K562 (cell line): ENCODE results near the gene TBXAS1. TPM values are rescaled to one million over a fixed set of nuclear protein-coding genes. Genes with fewer than 3 reads are reported as not detected.

Experiments used
- ARID1B ChIP-seq: fragments of 450-650 bp; IDR thresholded peaks from 2 replicates; pipeline ENCODE4 v1.6.1; 2016; ENCODE audit warnings: antibody characterized with exemption, mild to moderate bottlenecking, inconsistent platforms
- CBFA2T3 ChIP-seq: fragments of 450-650 bp; IDR thresholded peaks from 2 replicates; pipeline ENCODE4 v1.6.1; 2017
- CBX2 ChIP-seq: fragments of 200-600 bp; sonication (generic); IDR thresholded peaks from one replicate; pipeline ENCODE4 v1.6.1; 2012; ENCODE audit warnings: mild to moderate bottlenecking, low read length, inconsistent platforms; ENCODE audit not compliant: insufficient read depth, poor library complexity, severe bottlenecking
- DPF2 ChIP-seq: fragments of 450-650 bp; IDR thresholded peaks from 2 replicates; pipeline ENCODE4 v1.6.1; 2016
- ELF4 ChIP-seq: fragments of 450-650 bp; formaldehyde crosslinking; IDR thresholded peaks from 2 replicates; pipeline ENCODE4 v1.4.0; 2022; ENCODE audit warnings: missing genetic modification characterization
- ESRRA ChIP-seq: fragments of 450-650 bp; IDR thresholded peaks from 2 replicates; pipeline ENCODE4 v1.6.1; 2014; ENCODE audit warnings: low read depth, mild to moderate bottlenecking, moderate library complexity, borderline replicate concordance
- EWSR1 ChIP-seq: fragments of 450-650 bp; IDR thresholded peaks from 2 replicates; pipeline ENCODE4 v1.6.1; 2018; ENCODE audit warnings: borderline replicate concordance, mild to moderate bottlenecking, low read depth, moderate library complexity; ENCODE audit not compliant: partially characterized antibody
- FOXP4 ChIP-seq: sonication (generic); formaldehyde crosslinking; IDR thresholded peaks from 2 replicates; pipeline ENCODE4 v1.8.0; 2022; ENCODE audit warnings: mild to moderate bottlenecking, missing genetic modification reagents, borderline replicate concordance
- FUS ChIP-seq: fragments of 200-400 bp; formaldehyde crosslinking; optimal IDR thresholded peaks from 2 replicates; pipeline ENCODE3; 2017; ENCODE audit warnings: low read depth, low read length
- GTF2A2 ChIP-seq: IDR thresholded peaks from 2 replicates; pipeline ENCODE4 v1.6.1; 2016; ENCODE audit warnings: mild to moderate bottlenecking, missing genetic modification characterization, missing compliant biosample characterization
- HDAC2 ChIP-seq: fragments of 450-650 bp; IDR thresholded peaks from 2 replicates; pipeline ENCODE4 v1.6.1; 2016; ENCODE audit warnings: mild to moderate bottlenecking
- HDAC8 ChIP-seq: fragments of 450-650 bp; IDR thresholded peaks from 2 replicates; pipeline ENCODE4 v1.6.1; 2016; ENCODE audit warnings: mild to moderate bottlenecking, missing genetic modification characterization, moderate library complexity, missing compliant biosample characterization
- ILF3 ChIP-seq: fragments of 450-650 bp; IDR thresholded peaks from 2 replicates; pipeline ENCODE4 v1.6.1; 2018; ENCODE audit warnings: antibody characterized with exemption, mild to moderate bottlenecking, moderate library complexity, borderline replicate concordance
- IRF2 ChIP-seq: sonication (generic); formaldehyde crosslinking; IDR thresholded peaks from 2 replicates; pipeline ENCODE4 v1.8.1; 2022; ENCODE audit warnings: mild to moderate bottlenecking, missing genetic modification reagents
- MXI1 ChIP-seq: IDR thresholded peaks from 2 replicates; pipeline ENCODE4 v1.6.1; 2011; ENCODE audit warnings: low read depth, mild to moderate bottlenecking, improper control_type of control experiment, low read length
- PHF20 ChIP-seq: fragments of 450-650 bp; IDR thresholded peaks from 2 replicates; pipeline ENCODE4 v1.6.1; 2018; ENCODE audit not compliant: partially characterized antibody
- PHF8 ChIP-seq: fragments of 200-600 bp; sonication (generic); IDR thresholded peaks from 2 replicates; pipeline ENCODE4 v1.6.1; 2012; ENCODE audit warnings: mixed run types, mild to moderate bottlenecking, inconsistent platforms, low read length, moderate library complexity, borderline replicate concordance
- RBM39 ChIP-seq: fragments of 200-400 bp; formaldehyde crosslinking; optimal IDR thresholded peaks from 2 replicates; pipeline ENCODE3; 2018; ENCODE audit warnings: low read depth, low read length
- SAFB ChIP-seq: fragments of 200-400 bp; formaldehyde crosslinking; IDR thresholded peaks from 2 replicates; pipeline ENCODE4 v1.6.1; 2017; ENCODE audit warnings: low read depth, low read length, borderline replicate concordance
- SREBF1 ChIP-seq: fragments of 150-350 bp; IDR thresholded peaks from 2 replicates; pipeline ENCODE4 v1.6.1; 2014; ENCODE audit warnings: antibody characterized with exemption, low read depth, low read length, borderline replicate concordance
- U2AF2 ChIP-seq: fragments of 200-400 bp; formaldehyde crosslinking; optimal IDR thresholded peaks from 2 replicates; pipeline ENCODE3; 2017; ENCODE audit warnings: low read depth, mild to moderate bottlenecking, low read length
- XRCC3 ChIP-seq: fragments of 450-650 bp; IDR thresholded peaks from 2 replicates; pipeline ENCODE4 v1.6.1; 2017; ENCODE audit warnings: mild to moderate bottlenecking, moderate library complexity
- ZFP36 ChIP-seq: fragments of 150-350 bp; IDR thresholded peaks from 2 replicates; pipeline ENCODE4 v1.6.1; 2018; ENCODE audit warnings: low read length, low read depth; ENCODE audit not compliant: partially characterized antibody
- ZFX ChIP-seq: sonication (generic); formaldehyde crosslinking; IDR thresholded peaks from 2 replicates; pipeline ENCODE4 v1.8.0; 2022; ENCODE audit warnings: mild to moderate bottlenecking, missing genetic modification reagents, moderate library complexity
- ZNF212 ChIP-seq: fragments of 450-650 bp; formaldehyde crosslinking; IDR thresholded peaks from 2 replicates; pipeline ENCODE4 v1.4.0; 2020; ENCODE audit warnings: mild to moderate bottlenecking
- ZNF224 ChIP-seq: sonication (generic); formaldehyde crosslinking; IDR thresholded peaks from 2 replicates; pipeline ENCODE4 v1.8.0; 2022; ENCODE audit warnings: mild to moderate bottlenecking, missing genetic modification reagents
- ZNF384 ChIP-seq: IDR thresholded peaks from 2 replicates; pipeline ENCODE4 v1.6.1; 2012; ENCODE audit warnings: low read depth, low read length, improper control_type of control experiment
- polyA plus RNA-seq, 8 experiments: library from polyadenylated mRNA; depleted of rRNA in 4 of 8; stranded (reverse) in 5 of 8; unstranded in 3 of 8; fragments of >200 nt; fragmentation: Nextera tagmentation in 2 of 8; fragmentation: Illumina TruSeq in 1 of 8; extraction: Ambion mirVana in 2 of 8; extraction: Trizol in 1 of 8; gene quantifications; 2 replicates each; pipeline versions ENCODE4 v1.2.1 to v1.2.3, GENCODE V29; 2011 to 2014; ENCODE audit warnings: inconsistent platforms in 1 of 8, missing spikeins in 1 of 8
- total RNA-seq, 7 experiments: library from RNA; depleted of rRNA in 6 of 7; stranded (reverse); fragments of >200 nt in 6 of 7; fragmentation: Illumina TruSeq in 2 of 7; extraction: Trizol in 2 of 7; gene quantifications; 2 replicates each; pipeline versions ENCODE4 v1.2.1 to v1.2.3, GENCODE V29; 2011 to 2021; ENCODE audit warnings: low replicate concordance in 1 of 7
- TF ChIP-seq, protein P1 (sequence below): sonication (generic); formaldehyde crosslinking; IDR thresholded peaks from 2 replicates; pipeline ENCODE4 v1.9.0; 2022; ENCODE audit warnings: mild to moderate bottlenecking, missing genetic modification reagents
- TF ChIP-seq, protein P2 (sequence below): fragments of 250-450 bp; sonication (Bioruptor Pico); IDR thresholded peaks from 2 replicates; pipeline ENCODE4 v1.8.0; 2022; ENCODE audit warnings: moderate library complexity, mild to moderate bottlenecking, inconsistent platforms

Gene TBXAS1
- total and polyA plus RNA-seq, 9 of the 15 experiments (the other 6 are each of a cell fraction or from before 2014, with no cell fraction given): 1.1 to 8.3 (median 1.9) TPM

GRCh38 chr7:139915864-139916716 lies 87.0 kb downstream of the TBXAS1 start (continued):
- TF ChIP-seq ESRRA (0 out of 2 replicates have a peak, but pooled peaks have one; percentile 38), XRCC3 (no peak), ZFX (CRISPR knock-in tag) (peak; percentile 83), HDAC8 (tag) (no peak), PHF20 (peak; percentile 61), ILF3 (peak; percentile 86; the same call in 1 of the 2 replicates), ELF4 (peak; percentile 94), ZNF212 (no peak), DPF2 (peak; percentile 99), ZFP36 (peak; percentile 3), CBX2 (no peak), FOXP4 (CRISPR knock-in tag) (no peak), IRF2 (CRISPR knock-in tag) (no peak), EWSR1 (no peak), ZNF224 (CRISPR knock-in tag) (no peak), GTF2A2 (tag) (no peak; the same call in 1 of the 2 replicates), HDAC2 (peak; percentile 90), U2AF2 (no peak), CBFA2T3 (peak; percentile 98), RBM39 (no peak), ZNF384 (no peak), PHF8 (no peak), MXI1 (peak; percentile 60; the same call in 1 of the 2 replicates), SAFB (no peak), SREBF1 (no peak), FUS (no peak), ARID1B (peak; percentile 98)
- TF ChIP-seq, protein P1, sequence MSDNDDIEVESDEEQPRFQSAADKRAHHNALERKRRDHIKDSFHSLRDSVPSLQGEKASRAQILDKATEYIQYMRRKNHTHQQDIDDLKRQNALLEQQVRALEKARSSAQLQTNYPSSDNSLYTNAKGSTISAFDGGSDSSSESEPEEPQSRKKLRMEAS (CRISPR knock-in tag): peak; percentile 59
- TF ChIP-seq, protein P2, sequence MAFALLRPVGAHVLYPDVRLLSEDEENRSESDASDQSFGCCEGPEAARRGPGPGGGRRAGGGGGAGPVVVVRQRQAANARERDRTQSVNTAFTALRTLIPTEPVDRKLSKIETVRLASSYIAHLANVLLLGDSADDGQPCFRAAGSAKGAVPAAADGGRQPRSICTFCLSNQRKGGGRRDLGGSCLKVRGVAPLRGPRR (CRISPR knock-in tag): no peak
